HG03442 (cell line): Measurements from ENCODE around the gene DEFB124.
"Not testable (repeated sequence)": the region's sequence is repeated elsewhere in the genome, so short reads cannot be mapped to it uniquely, and the experiment has no call there.

Source experiments
- ATAC-seq: cut with Tn5 transposase; IDR thresholded peaks from one replicate; pipeline ENCODE4 v1.9.1; 2021; ENCODE audit warnings: mild to moderate bottlenecking, moderate library complexity; ENCODE audit not compliant: unreplicated experiment

DEFB124 gene

GRCh38 chr20:31474758-31475427 lies at the start of gene DEFB124, which contains the start of gene REM1:
Gene DEFB124, minus strand, starts transcription at chr20:31475127. Its CDS starts 2,114 bp downstream, at chr20:31473013.
Gene REM1, plus strand, starts transcription at chr20:31475288. Its CDS starts 1,158 bp downstream, at chr20:31476446.
- no peak for ATAC-seq

- no peak for ATAC-seq
These were observed 48.7 kb upstream of the DEFB124 start for GRCh38 chr20:31523361-31524283.

- no peak for ATAC-seq
These were observed 47.8 kb upstream of the DEFB124 start for GRCh38 chr20:31522731-31523130.

- not testable (repeated sequence) for ATAC-seq
These were observed 46.3 kb upstream of the DEFB124 start for GRCh38 chr20:31521267-31521666.

DNA sequence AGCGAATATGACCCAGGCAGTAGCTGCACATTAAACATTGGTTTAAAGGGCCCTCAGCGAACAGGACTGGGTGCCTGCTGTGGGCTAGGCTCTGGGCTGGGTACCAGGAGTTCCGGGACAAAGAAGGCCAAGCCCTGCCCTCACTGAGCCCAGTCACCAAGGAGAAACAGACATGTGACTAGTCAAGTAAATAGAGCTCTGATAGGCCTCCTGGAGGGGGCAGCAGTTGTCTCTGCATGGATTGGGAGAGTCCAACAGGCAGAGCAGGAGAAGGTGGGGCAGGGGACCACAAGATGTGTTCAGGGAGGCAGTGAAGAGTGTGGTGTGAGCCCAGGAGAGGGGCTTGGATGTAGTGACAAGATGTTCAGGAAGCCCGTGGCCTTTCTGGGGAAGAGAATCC lies 42.4 kb upstream of the DEFB124 start:
- ATAC-seq = no peak

GRCh38 chr20:31516651-31517050 lies 41.7 kb upstream of the DEFB124 start:
- ATAC-seq = no peak

- ATAC-seq = no peak
These were observed 41.2 kb upstream of the DEFB124 start for GRCh38 chr20:31516166-31516565.

DNA sequence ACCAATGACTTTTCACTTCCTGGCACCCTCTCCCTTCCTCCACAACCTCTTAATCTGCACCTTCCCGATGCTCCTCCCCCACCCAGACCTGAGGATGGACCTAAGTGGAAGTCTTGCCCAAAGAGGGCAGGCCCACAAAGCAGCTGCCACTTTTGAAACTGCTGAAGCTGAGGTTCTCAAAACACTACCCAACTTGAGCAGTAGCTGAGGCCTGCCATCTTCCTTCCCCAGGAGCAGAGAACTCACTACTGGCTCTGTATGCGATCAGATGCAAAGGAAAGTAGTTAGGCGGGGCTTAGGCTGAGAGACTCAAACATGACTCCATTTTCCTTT lies 40.8 kb upstream of the DEFB124 start:
- ATAC-seq = no peak

DNA sequence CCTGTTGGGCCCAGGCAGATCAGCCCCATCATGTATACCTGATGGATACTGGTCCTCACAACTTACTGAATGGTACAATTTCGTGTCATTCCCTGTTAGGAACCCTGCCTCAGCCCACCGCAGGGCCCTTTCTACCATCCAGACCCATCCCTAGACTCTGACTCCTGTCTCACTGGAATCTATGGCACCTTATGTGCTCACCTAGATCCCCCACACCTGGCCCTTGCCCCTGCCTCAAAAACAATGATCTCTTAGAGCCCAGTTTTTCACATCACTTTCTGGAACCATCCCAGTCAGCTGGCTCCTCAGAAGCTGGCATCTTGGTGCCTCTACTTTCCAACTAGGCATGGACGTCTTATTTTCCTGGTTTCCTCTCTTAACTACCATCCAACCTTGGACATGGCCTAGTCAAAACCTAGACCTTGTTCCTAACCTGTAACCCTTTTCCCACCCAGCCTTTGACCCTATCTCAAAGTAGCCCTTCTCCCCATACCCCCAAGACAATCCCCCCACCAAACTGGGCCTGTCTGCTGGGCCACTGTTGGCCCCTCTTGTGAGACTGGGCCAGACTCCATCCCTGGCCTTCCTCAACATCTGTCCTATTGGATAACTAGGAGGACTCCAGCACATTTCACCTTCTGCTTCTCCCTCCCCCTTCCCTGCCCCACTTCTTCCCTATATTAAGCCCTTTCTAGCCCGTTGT lies 40.3 kb upstream of the DEFB124 start:
- no peak for ATAC-seq

- ATAC-seq = peak; percentile 89
These were observed 39.5 kb upstream of the DEFB124 start, which contains the start of gene HM13 for GRCh38 chr20:31514154-31515071. Gene HM13, plus strand, starts transcription at chr20:31514442. Its CDS starts 110 bp downstream, at chr20:31514552.

DNA sequence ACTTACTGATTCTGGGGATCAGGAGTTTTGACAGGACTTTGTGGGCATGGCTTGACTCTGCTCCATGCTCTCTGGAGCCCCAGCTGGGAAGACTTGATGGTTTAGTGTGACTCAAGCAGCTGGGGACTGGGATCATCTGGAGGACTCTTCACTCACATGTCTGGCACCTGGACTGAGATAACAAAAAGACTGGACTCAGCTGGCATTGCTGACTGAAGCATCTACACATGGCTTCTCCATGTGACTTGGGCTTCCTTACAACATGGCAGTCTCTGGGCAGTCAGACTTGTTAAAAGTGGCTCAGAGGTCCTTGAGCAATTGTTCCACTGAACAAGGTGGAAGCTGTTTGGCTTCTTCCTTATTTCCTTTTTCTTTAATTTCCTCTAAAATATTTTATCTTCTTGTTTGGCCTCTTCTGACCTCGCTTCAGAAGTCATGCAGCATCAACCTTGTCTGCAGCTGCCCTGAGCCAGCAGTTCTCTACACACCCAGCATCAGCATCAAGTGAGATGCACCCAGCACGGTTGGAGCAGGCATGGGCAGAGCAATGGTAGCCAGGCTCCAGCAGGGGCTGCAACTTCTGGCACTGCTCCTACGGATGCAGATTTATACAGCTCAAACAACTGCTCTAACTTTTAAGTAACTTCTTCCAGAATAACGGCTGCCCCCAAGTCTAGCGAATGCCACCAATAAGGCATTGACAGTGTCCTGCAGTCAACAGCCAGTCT lies 33.8 kb upstream of the DEFB124 start:
- ATAC-seq = no peak

DNA sequence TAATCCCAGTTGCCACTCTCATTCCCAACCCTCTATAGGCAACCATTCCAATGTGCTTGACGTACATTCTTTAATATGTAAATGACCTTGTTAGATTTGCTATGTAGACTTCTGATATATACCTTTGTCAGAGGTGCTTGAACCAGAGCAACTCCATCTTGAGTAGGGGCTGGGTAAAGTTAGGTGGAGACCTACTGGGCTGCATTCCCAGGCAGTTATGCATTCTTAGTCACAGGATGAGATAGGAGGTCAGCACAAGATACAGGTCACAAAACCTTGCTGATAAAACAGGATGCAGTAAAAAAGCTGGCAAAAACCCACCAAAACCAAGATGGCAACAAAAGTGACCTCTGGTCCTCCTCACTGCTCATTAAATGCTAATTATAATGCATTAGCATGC lies 31.0 kb upstream of the DEFB124 start:
- no peak for ATAC-seq

DNA sequence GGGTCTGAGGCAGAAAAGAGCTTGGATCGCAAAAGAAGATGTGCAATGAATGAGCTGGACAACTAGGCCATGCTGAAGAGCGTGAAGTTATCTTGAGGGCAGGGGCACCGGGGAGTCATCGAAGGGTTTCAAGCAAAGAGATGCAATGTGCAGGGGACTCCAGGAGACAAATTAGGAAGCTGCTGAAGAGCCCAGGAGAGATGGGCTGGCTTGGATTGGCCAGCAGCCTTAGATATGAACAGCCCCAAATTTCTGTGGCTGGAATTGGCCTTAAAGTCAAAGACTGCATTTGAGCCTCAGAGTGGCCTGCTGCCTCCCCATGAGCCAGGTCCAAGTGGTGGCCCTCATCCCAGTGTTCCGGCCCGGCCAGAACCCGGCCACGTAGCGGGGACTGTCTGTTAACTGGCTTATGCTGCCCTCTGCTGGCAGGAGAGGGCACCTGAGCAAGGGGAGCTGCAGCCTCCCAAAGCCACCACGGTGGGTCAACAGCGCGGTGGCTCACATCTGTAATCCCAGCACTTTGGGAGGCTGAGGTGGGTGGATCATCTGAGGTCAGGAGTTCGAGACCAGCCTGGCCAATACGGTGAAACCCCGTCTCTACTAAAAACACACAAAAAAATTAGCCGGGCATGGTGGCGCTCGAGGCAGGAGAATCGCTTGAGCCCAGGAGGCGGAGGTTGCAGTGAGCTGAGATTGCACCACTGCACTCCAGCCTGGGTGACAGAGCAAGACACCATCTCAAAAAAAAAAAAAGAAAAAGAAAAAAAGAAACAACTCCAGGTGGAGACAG lies 28.2 kb upstream of the DEFB124 start:
- peak; percentile 94 for ATAC-seq

DNA sequence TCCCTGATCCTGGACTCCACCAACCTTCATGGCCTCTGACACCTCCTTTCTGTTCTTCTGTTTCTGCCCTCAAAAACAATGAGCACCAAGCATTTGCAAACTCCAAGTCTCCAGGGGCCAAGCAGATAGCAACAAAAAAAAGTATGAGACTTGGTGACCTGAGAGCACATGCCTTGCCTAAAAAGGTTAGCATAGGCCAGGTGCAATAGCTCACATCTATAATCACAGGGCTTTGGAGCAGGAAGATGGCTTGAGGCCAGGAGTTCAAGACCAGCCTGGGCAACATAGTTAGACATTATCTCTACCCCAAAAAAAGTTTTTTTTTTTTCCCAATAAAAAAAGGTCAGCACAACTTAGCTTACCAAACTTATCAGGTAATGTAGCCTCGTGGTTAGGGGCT lies 25.6 kb upstream of the DEFB124 start:
- ATAC-seq = no peak

- ATAC-seq = no peak
These were observed 23.1 kb upstream of the DEFB124 start for GRCh38 chr20:31497838-31498540.

DNA sequence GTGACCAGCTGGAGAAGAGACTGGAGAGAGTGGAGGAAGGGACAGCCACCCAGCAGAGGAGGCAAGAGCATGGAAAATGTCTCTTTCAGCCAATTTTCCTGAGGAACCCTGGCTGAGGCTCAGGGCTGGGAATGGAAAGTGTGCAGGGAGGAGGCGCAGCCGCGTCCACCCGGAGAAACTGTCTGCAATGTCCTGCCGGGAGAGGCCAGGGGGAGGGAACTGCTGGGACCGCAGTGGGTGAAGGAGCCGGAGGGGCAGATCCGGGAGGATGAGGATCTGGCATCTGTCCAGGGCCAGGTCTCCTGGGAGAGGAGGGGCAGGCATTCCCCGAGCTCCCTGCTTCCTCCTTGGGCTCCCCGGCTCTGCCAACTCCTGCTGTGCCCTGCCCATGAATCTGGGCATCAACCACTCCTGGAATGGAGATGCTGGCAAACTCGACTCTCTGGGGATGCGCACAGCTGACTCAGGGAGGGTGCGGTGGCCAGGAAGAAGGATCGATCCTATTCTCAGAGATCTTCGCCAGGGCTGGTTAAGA lies 21.9 kb upstream of the DEFB124 start:
- ATAC-seq = no peak

- no peak for ATAC-seq
These were observed 19.2 kb upstream of the DEFB124 start for GRCh38 chr20:31494131-31494530.

DNA sequence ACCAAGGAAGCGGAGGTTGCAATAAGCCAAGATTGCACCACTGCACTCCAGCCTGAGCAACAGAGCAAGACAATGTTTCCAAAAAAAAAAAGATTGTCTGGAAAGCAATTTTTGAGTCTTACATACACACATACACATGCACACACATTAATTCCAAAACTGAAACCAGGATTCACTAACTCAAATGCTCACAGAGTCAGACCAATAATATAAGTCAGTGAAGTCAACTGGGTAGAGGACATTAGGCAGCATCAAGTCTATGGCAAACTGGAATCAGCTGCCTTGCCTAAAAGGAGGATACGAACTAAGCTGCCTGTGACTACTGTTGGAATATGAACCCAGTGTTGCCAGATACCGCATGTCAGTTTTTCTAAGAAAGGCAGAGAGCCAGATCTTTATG lies 15.8 kb upstream of the DEFB124 start:
- ATAC-seq = no peak
